ENCODE measurements around the gene IFRD2.

- TF ChIP-seq ZNF354B (CRISPR knock-in tag; IDR thresholded peaks at IDR 0.05) (no peak), NFIC (IDR thresholded peaks at IDR 0.05) (no peak), SAFB (IDR thresholded peaks at IDR 0.05; ENCODE audit: borderline replicate concordance, low read depth, low read length) (no peak), ATF6 (CRISPR knock-in tag; IDR thresholded peaks at IDR 0.05) (no peak), ZNF280B (CRISPR knock-in tag; IDR thresholded peaks at IDR 0.05) (no peak), TOE1 (IDR thresholded peaks at IDR 0.05; ENCODE audit: borderline replicate concordance) (no peak), TOE1 (CRISPR knock-in tag; IDR thresholded peaks at IDR 0.05; ENCODE audit: borderline replicate concordance, low read depth) (no peak), POLR2A (conservative IDR thresholded peaks at IDR 0.05) (no peak), ZNF3 (CRISPR knock-in tag; IDR thresholded peaks at IDR 0.05) (no peak), ZHX1 (conservative IDR thresholded peaks at IDR 0.05; ENCODE audit: low read length) (no peak)
These were observed 3.6 kb upstream of the IFRD2 start for GRCh38 chr3:50295553-50296431.
